NB4 (cell line): ENCODE data around the gene TTN.

Source experiments
- DNase-seq: peaks from one replicate; pipeline ENCODE4 v3.0.0; 2010; ENCODE audit warnings: low read depth
- H3K4me3 ChIP-seq: one replicate; pipeline ENCODE4 v1.5.1; 2011; ENCODE audit warnings: mild to moderate bottlenecking, low read depth, low read length, moderate library complexity
- MYC ChIP-seq: IDR thresholded peaks from 2 replicates; pipeline ENCODE4 v1.6.1; 2011; ENCODE audit warnings: low read depth, low read length
- POLR2A ChIP-seq: IDR thresholded peaks from 2 replicates; pipeline ENCODE4 v1.6.1; 2011; ENCODE audit warnings: mild to moderate bottlenecking; ENCODE audit not compliant: insufficient read length; ENCODE audit errors: extremely low read depth
- TF ChIP-seq, protein P1 (sequence below): IDR thresholded peaks from 2 replicates; pipeline ENCODE4 v1.6.1; 2011; ENCODE audit warnings: low read depth, low read length
- TF ChIP-seq, protein P2 (sequence below): IDR thresholded peaks from one replicate; pipeline ENCODE4 v1.5.1; 2012; ENCODE audit warnings: low read depth, low read length

The TTN gene

DNA sequence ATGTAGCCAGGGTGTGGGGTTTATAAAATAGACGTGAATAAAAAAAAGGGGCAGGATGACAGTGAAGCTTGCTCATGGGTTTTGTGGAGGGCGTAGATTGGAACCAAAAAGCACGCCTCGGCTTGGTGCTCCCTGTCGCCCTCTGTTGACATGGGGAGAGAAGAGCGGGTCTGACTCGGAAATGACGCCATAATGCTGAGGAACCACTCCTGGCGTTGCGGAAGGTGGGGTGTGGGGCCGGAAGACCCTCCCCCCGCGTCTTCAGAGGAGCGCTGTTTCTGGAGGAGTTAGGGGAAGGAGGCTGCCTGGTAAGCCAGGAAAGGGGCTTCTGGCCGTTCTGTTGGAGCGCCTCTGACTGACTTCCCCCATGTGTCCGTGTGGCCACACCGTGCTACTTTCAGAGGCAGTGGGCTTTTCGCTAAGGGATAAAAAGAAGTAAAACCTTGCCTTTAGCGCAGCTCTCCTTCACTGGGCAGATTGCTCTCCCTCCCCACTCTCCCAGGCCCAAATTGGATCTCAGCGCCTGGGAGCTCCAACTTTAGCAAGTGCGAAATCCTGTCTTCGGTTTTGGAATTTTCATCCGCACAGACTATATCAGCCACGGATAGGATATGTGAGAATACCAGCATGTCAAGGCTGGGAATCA lies 284.1 kb downstream of the TTN start:
- peak overlapping the region; percentile 93 for H3K4me3 ChIP-seq
- DNase-seq: peak; percentile 93
- peak; percentile 66; the same call in 1 of the 2 replicates for TF ChIP-seq MYC
- TF ChIP-seq POLR2A: peak; percentile 85
- TF ChIP-seq, protein P1, sequence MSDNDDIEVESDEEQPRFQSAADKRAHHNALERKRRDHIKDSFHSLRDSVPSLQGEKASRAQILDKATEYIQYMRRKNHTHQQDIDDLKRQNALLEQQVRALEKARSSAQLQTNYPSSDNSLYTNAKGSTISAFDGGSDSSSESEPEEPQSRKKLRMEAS: peak; percentile 78
- TF ChIP-seq, protein P2, sequence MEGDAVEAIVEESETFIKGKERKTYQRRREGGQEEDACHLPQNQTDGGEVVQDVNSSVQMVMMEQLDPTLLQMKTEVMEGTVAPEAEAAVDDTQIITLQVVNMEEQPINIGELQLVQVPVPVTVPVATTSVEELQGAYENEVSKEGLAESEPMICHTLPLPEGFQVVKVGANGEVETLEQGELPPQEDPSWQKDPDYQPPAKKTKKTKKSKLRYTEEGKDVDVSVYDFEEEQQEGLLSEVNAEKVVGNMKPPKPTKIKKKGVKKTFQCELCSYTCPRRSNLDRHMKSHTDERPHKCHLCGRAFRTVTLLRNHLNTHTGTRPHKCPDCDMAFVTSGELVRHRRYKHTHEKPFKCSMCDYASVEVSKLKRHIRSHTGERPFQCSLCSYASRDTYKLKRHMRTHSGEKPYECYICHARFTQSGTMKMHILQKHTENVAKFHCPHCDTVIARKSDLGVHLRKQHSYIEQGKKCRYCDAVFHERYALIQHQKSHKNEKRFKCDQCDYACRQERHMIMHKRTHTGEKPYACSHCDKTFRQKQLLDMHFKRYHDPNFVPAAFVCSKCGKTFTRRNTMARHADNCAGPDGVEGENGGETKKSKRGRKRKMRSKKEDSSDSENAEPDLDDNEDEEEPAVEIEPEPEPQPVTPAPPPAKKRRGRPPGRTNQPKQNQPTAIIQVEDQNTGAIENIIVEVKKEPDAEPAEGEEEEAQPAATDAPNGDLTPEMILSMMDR: peak; percentile 74

DNA sequence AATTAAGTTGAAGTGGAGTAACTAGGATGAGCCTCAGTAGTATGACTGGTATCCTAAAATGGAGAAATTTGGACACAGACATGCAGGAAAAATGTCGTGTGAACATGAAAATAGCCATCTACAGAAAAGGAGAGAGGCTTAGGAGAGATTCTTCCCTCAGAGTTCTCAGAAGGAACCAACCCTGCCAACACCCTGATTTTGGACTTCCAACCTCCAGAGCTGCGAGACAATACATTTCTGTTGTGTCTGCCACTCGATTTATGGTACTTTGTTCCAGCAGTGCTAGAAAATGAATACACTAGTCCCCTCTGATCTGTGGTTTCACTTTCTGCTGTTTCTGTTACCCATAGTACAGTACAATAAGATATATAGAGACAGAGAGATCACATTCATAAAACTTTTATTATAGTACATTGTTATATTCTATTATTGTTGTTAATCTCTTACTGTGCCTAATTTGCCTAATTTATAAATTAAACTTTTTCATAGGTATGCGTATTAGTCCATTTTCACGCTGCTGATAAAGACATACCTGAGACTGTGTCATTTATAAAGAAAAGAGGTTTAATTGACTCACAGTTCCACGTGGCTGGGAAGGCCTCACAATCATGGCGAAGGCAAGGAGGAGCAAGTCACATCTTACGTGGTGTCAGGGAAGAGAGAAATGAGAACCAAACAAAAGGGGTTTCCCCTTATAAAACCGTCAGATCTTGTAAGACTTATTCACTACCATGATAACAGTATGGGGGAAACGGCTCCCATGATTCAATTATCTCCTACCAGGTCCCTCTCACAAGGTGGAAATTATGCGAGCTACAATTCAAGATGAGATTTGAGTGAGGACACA lies 285.7 kb downstream of the TTN start:
- no peak overlapping the region for H3K4me3 ChIP-seq
- no peak for DNase-seq
- TF ChIP-seq, protein P2: no peak
- no peak for TF ChIP-seq POLR2A
- TF ChIP-seq, protein P1: no peak
- TF ChIP-seq MYC: no peak

DNA sequence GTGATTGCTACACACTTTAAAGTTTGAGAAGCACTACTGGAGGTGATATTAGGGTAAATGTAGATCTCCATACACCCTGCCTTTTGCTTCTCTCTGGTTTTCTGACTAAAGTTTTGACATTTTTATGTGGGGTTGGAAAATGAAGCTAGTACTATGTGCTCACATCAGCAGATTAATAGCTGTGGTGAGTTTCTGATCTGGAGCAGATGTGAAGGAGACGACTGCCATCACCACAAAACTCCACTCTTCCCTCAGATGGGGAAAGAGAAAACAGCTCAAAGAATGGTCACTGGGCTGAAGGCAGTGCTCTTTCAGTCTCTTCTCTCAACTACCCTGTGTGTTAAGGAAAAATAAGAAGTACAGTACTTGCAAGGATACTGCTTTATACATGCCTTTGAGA lies 289.7 kb downstream of the TTN start:
- DNase-seq: no peak
- no peak overlapping the region for H3K4me3 ChIP-seq
- TF ChIP-seq MYC (no peak), POLR2A (no peak)
- TF ChIP-seq, protein P1: no peak
- TF ChIP-seq, protein P2: no peak

DNA sequence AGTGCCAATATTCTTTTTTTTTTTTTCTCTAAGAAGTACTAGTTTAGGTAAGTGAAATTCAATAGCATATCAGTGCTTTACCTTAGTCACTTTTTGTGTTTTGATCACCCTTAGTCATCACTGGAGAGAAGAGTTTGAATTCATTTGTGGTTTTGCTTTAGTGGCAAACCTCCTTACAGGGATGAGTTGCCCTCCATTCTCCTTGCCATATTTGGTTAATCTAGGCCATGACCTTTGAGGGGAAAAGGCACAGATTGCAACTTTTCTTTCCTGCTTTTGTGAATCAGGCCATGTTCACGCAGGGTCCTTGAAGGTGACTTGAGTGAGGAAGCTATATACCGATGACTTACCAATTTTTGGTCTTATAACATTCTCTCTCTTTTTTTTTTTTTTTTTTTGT lies 292.6 kb downstream of the TTN start:
- TF ChIP-seq MYC: no peak
- TF ChIP-seq, protein P1: no peak
- TF ChIP-seq, protein P2: no peak
- no peak overlapping the region for H3K4me3 ChIP-seq
- peak; percentile 21 for DNase-seq

DNA sequence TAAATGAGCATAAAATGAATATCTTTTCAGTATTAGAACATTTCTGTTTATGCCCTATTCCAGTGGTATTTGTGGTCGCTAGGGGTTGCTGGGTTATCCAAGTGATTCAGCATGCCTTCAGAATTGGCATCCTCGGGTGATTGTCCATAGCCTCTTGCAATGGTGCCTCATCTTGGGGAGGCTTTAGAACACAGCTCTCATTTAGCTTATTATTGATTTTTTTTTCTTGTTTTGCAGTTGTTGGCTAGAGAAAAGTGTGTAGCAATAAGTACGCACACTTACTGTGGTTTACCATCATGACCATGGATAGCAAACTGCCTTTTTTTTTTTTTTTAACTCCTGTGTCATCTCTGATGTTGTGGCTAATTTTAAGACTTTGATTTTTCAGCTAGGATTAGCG lies 293.3 kb downstream of the TTN start:
- DNase-seq: no peak
- TF ChIP-seq, protein P1: no peak
- TF ChIP-seq POLR2A: no peak
- H3K4me3 ChIP-seq: no peak overlapping the region

DNA sequence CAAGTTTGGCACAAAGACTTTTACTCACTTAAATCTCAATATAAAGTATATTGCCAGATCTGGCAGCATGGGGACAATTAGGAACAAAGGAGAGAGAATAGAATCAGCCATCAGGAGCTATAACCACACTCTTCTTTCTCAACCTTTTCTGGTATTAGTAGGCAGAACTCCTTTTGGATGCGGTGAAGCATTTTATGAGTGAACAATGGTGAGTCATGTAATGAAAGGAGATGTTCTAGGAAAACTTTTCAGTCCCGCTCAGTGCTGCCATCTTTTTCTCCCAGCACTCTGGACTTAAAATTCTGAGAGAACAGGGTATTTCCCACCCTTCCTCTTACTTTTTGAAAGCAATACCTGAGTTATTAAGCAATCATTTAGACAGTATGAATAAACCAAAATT lies 294.7 kb downstream of the TTN start:
- no peak overlapping the region for H3K4me3 ChIP-seq
- no peak for DNase-seq
- TF ChIP-seq MYC (no peak), POLR2A (no peak)
- TF ChIP-seq, protein P2: no peak
- TF ChIP-seq, protein P1: no peak
